ENCODE data around the gene DSC2. TPM values are rescaled to one million over a fixed set of nuclear protein-coding genes. Genes with fewer than 3 reads are reported as not detected.
"Not testable (repeated sequence)": the region's sequence is repeated elsewhere in the genome, so short reads cannot be mapped to it uniquely, and the experiment has no call there.

Gene DSC2
- polyA plus RNA-seq, 1 donor from 2014 or later: 16.3 TPM

- no peak overlapping the region for H3K27ac ChIP-seq (ENCODE audit: low read length)
- no peaks in the 10 kb centered on the region for H3K36me3 ChIP-seq (ENCODE audit: insufficient read depth, low read length)
- no peaks in the 10 kb centered on the region for H3K27me3 ChIP-seq (ENCODE audit: insufficient read depth, low read depth, low read length)
- no peaks in the 10 kb centered on the region for H4K20me1 ChIP-seq (ENCODE audit: insufficient read depth)
- no peak overlapping the region for H2AFZ ChIP-seq (ENCODE audit: low read depth, low read length)
- no peaks in the 10 kb centered on the region for H3F3A ChIP-seq (ENCODE audit: insufficient read depth, low read length, poor library complexity, severe bottlenecking)
- no peak overlapping the region for H3K4me3 ChIP-seq (ENCODE audit: low read length)
- H3K9me3 ChIP-seq (ENCODE audit: low read length): no peaks in the 10 kb centered on the region
- no peak for TF ChIP-seq EP300 (conservative IDR thresholded peaks at IDR 0.05; ENCODE audit: poor library complexity, severe bottlenecking)
- no peak for TF ChIP-seq REST (IDR thresholded peaks at IDR 0.05; ENCODE audit: borderline replicate concordance)
- TF ChIP-seq SMC3 (conservative IDR thresholded peaks at IDR 0.05; ENCODE audit: poor library complexity): no peak
- no peak for TF ChIP-seq TAF1 (IDR thresholded peaks at IDR 0.05; ENCODE audit: low read depth)
- TF ChIP-seq CTCF (IDR thresholded peaks at IDR 0.05; ENCODE audit: poor library complexity, severe bottlenecking): no peak
- no peak for TF ChIP-seq POLR2AphosphoS5 (IDR thresholded peaks at IDR 0.05)
- no peak for TF ChIP-seq EZH2 (IDR thresholded peaks at IDR 0.05; ENCODE audit: borderline replicate concordance, insufficient read depth, low read length, poor library complexity, severe bottlenecking)
- TF ChIP-seq MXI1 (conservative IDR thresholded peaks at IDR 0.05; ENCODE audit: poor library complexity, severe bottlenecking): no peak
- no peak for TF ChIP-seq RAD21 (conservative IDR thresholded peaks at IDR 0.05)
- no peak overlapping the region for H3K9ac ChIP-seq (ENCODE audit: low read length)
- H3K79me2 ChIP-seq (replicated peaks; ENCODE audit: insufficient read depth, low read length): no peaks in the 10 kb centered on the region
- no peaks in the 10 kb centered on the region for H3K9me2 ChIP-seq (ENCODE audit: insufficient read depth, low read length)
- H3K4me2 ChIP-seq (ENCODE audit: low read length): no peak overlapping the region
These were observed 23.7 kb upstream of the DSC2 start for GRCh38 chr18:31125878-31126277.

- H3K36me3 ChIP-seq (ENCODE audit: insufficient read depth, low read length); H3K9ac ChIP-seq (ENCODE audit: low read length): not testable (repeated sequence)
These were observed 20.9 kb upstream of the DSC2 start for GRCh38 chr18:31123125-31123524.

GRCh38 chr18:31120594-31120993 lies 18.4 kb upstream of the DSC2 start:
- Histone ChIP-seq H3F3A (ENCODE audit: insufficient read depth, low read length, poor library complexity, severe bottlenecking) (no peaks in the 10 kb centered on the region), H3K4me2 (ENCODE audit: low read length) (no peak overlapping the region), H3K27ac (ENCODE audit: low read length) (no peak overlapping the region), H3K36me3 (ENCODE audit: insufficient read depth, low read length) (no peaks in the 10 kb centered on the region), H3K4me3 (ENCODE audit: low read length) (no peak overlapping the region), H3K9me3 (ENCODE audit: low read length) (no peaks in the 10 kb centered on the region), H3K79me2 (replicated peaks; ENCODE audit: insufficient read depth, low read length) (no peaks in the 10 kb centered on the region), H3K9me2 (ENCODE audit: insufficient read depth, low read length) (no peaks in the 10 kb centered on the region), H2AFZ (ENCODE audit: low read depth, low read length) (no peak overlapping the region), H3K9ac (ENCODE audit: low read length) (no peak overlapping the region), H4K20me1 (ENCODE audit: insufficient read depth) (no peaks in the 10 kb centered on the region), H3K27me3 (ENCODE audit: insufficient read depth, low read depth, low read length) (no peaks in the 10 kb centered on the region)
- TF ChIP-seq MXI1 (conservative IDR thresholded peaks at IDR 0.05; ENCODE audit: poor library complexity, severe bottlenecking) (no peak), EP300 (conservative IDR thresholded peaks at IDR 0.05; ENCODE audit: poor library complexity, severe bottlenecking) (no peak), REST (IDR thresholded peaks at IDR 0.05; ENCODE audit: borderline replicate concordance) (no peak), TAF1 (IDR thresholded peaks at IDR 0.05; ENCODE audit: low read depth) (no peak), EZH2 (IDR thresholded peaks at IDR 0.05; ENCODE audit: borderline replicate concordance, insufficient read depth, low read length, poor library complexity, severe bottlenecking) (no peak), CTCF (IDR thresholded peaks at IDR 0.05; ENCODE audit: poor library complexity, severe bottlenecking) (no peak), POLR2AphosphoS5 (IDR thresholded peaks at IDR 0.05) (no peak), RAD21 (conservative IDR thresholded peaks at IDR 0.05) (no peak), SMC3 (conservative IDR thresholded peaks at IDR 0.05; ENCODE audit: poor library complexity) (no peak)

More at GRCh38 chr18:31123125-31123524, 20.9 kb upstream of the DSC2 start:
- H3K9me2 ChIP-seq (ENCODE audit: insufficient read depth, low read length); H3K4me2 ChIP-seq (ENCODE audit: low read length); H4K20me1 ChIP-seq (ENCODE audit: insufficient read depth); H2AFZ ChIP-seq (ENCODE audit: low read depth, low read length); H3K4me3 ChIP-seq (ENCODE audit: low read length); H3K79me2 ChIP-seq (replicated peaks; ENCODE audit: insufficient read depth, low read length); H3K27me3 ChIP-seq (ENCODE audit: insufficient read depth, low read depth, low read length); H3F3A ChIP-seq (ENCODE audit: insufficient read depth, low read length, poor library complexity, severe bottlenecking); H3K27ac ChIP-seq (ENCODE audit: low read length); H3K9me3 ChIP-seq (ENCODE audit: low read length): not testable (repeated sequence)

Measured in neural cell (in vitro differentiated cells).